K562 (cell line): ENCODE results near the gene SLC7A9.

ENCODE experiments used
- BCL6 ChIP-seq: fragments of 250-450 bp; sonication (Bioruptor Pico); IDR thresholded peaks from 2 replicates; pipeline ENCODE4 v1.4.0; 2020
- CTCF ChIP-seq, 3 experiments: IDR thresholded peaks in 2 of 3; conservative IDR thresholded peaks in 1 of 3; 2 replicates each; pipeline ENCODE4 v1.5.1; 2011 to 2012; ENCODE audit warnings: low read length in 3 of 3, mild to moderate bottlenecking in 3 of 3, control low read depth in 2 of 3, improper control_type of control experiment in 1 of 3, inconsistent platforms in 1 of 3, low read depth in 1 of 3, mixed read lengths in 1 of 3, moderate library complexity in 1 of 3; ENCODE audit not compliant: insufficient read depth in 2 of 3
- SP1 ChIP-seq: sonication (generic); formaldehyde crosslinking; IDR thresholded peaks from 2 replicates; pipeline ENCODE4 v1.8.1; 2022; ENCODE audit warnings: mild to moderate bottlenecking, missing genetic modification reagents
- ZNF407 ChIP-seq: fragments of 450-650 bp; IDR thresholded peaks from 2 replicates; pipeline ENCODE4 v1.6.1; 2016; ENCODE audit warnings: low read depth

DNA sequence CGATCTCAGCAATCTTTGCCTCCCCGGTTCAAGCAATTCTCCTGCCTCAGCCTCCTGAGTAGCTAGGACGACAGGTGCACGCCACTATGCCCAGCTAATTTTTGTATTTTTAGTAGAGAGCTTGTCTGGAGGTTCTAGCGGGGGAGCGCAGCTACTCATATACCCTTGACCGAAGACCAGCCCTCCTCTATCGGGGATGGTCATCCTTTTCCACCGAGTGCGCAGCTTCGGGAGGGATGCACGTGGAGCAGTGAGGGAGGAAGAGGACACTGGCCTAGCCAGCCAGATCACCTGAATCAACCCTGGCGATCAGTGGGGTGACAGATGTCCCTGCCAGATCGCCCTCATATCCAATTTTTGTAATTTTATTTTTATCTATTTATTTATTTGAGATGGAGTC, 6.8 kb downstream of the SLC7A9 start:
- no peak for TF ChIP-seq CTCF (IDR thresholded peaks at IDR 0.05 in 2 of 3, conservative IDR thresholded peaks at IDR 0.05 in 1 of 3; ENCODE audit: insufficient read depth in 2 of 3, low read depth in 1 of 3, low read length in 3 of 3)
- no peak for TF ChIP-seq ZNF407
- TF ChIP-seq SP1 (CRISPR knock-in tag): no peak
- no peak for TF ChIP-seq BCL6 (CRISPR knock-in tag)
